Testis (tissue), 2 donors: ENCODE results near the gene AUTS2.

ENCODE experiments used
- CTCF ChIP-seq, 3 experiments: fragments of 450-650 bp in 2 of 3; fragments of 200-600 bp in 1 of 3; sonication (generic) in 1 of 3; IDR thresholded peaks; one replicate each; pipeline ENCODE4 v1.5.1; 2016 to 2019; ENCODE audit warnings: antibody characterized with exemption in 3 of 3, mild to moderate bottlenecking in 2 of 3, moderate library complexity in 1 of 3
- POLR2A ChIP-seq: fragments of 450-650 bp; IDR thresholded peaks from one replicate; pipeline ENCODE4 v1.6.1; 2017; ENCODE audit warnings: antibody characterized with exemption, mild to moderate bottlenecking, moderate library complexity

GRCh38 chr7:69577221-69577620 is 21.1 kb upstream of the AUTS2 start:
- TF ChIP-seq CTCF (IDR thresholded peaks at IDR 0.05): no peak
- no peak for TF ChIP-seq POLR2A
